Osteoblast (primary cell): Measurements from ENCODE around the gene DYRK4. TPM values are rescaled to one million over a fixed set of nuclear protein-coding genes. Genes with fewer than 3 reads are reported as not detected.

Experiments
- DNase-seq: peaks from one replicate; pipeline ENCODE4 v3.0.0; 2011; ENCODE audit warnings: low spot score, mixed read lengths; ENCODE audit not compliant: insufficient read length; ENCODE audit errors: missing footprints
- H2AFZ ChIP-seq: 2 replicates; pipeline ENCODE4 v1.6.0; 2011; ENCODE audit warnings: mild to moderate bottlenecking, low read length
- H3K27ac ChIP-seq: 2 replicates; pipeline ENCODE4 v1.5.1; 2011; ENCODE audit warnings: mild to moderate bottlenecking, low read depth, low read length, moderate library complexity
- H3K27me3 ChIP-seq: 2 replicates; pipeline ENCODE4 v1.6.0; 2012; ENCODE audit warnings: mild to moderate bottlenecking, control low read depth, inconsistent platforms, low read length, moderate library complexity; ENCODE audit not compliant: insufficient read depth
- H3K36me3 ChIP-seq: 2 replicates; pipeline ENCODE4 v1.5.1; 2011; ENCODE audit warnings: mild to moderate bottlenecking, low read length, control low read depth, moderate library complexity; ENCODE audit not compliant: insufficient read depth
- H3K4me1 ChIP-seq: 2 replicates; pipeline ENCODE4 v1.5.1; 2011; ENCODE audit warnings: mild to moderate bottlenecking, low read length, control low read depth, moderate library complexity; ENCODE audit not compliant: insufficient read depth
- H3K4me2 ChIP-seq: 2 replicates; pipeline ENCODE4 v1.6.0; 2011; ENCODE audit warnings: mild to moderate bottlenecking, low read length; ENCODE audit not compliant: insufficient read depth
- H3K4me3 ChIP-seq: fragments of 200-600 bp; sonication (generic); 3 replicates; pipeline ENCODE4 v1.5.1; 2012; ENCODE audit warnings: mild to moderate bottlenecking, low read length, inconsistent platforms; ENCODE audit not compliant: insufficient read depth
- H3K79me2 ChIP-seq: 2 replicates; pipeline ENCODE4 v1.6.0; 2012; ENCODE audit warnings: mild to moderate bottlenecking, low read length, control low read depth, inconsistent platforms; ENCODE audit not compliant: insufficient read depth
- H3K9me3 ChIP-seq: 2 replicates; pipeline ENCODE4 v1.5.1; 2011; ENCODE audit warnings: low read depth, low read length, control low read depth
- H4K20me1 ChIP-seq: 2 replicates; pipeline ENCODE4 v1.6.0; 2012; ENCODE audit warnings: mild to moderate bottlenecking, low read length, control low read depth; ENCODE audit not compliant: insufficient read depth
- CTCF ChIP-seq: IDR thresholded peaks from 2 replicates; pipeline ENCODE4 v1.5.1; 2011; ENCODE audit warnings: mild to moderate bottlenecking, low read depth, low read length, moderate library complexity; ENCODE audit errors: extremely low read depth
- total RNA-seq: library from RNA; depleted of rRNA; stranded (reverse); fragments of >200 nt; gene quantifications from 2 replicates; pipeline ENCODE4 v1.2.3, GENCODE V29; 2012

The DYRK4 gene
- total RNA-seq, 1 donor: 27.1 TPM

- Histone ChIP-seq H3K27ac (no peak overlapping the region), H3K4me2 (no peak overlapping the region), H4K20me1 (no peaks in the 10 kb centered on the region), H3K27me3 (peaks cover 2% of the 10 kb centered on the region), H3K4me1 (no peaks in the 10 kb centered on the region), H3K9me3 (no peaks in the 10 kb centered on the region), H3K4me3 (no peak overlapping the region), H3K79me2 (no peaks in the 10 kb centered on the region), H2AFZ (no peak overlapping the region), H3K36me3 (no peaks in the 10 kb centered on the region)
- no peak for TF ChIP-seq CTCF
- no peak for DNase-seq
Measured at GRCh38 chr12:4584281-4584680, 22.3 kb downstream of the DYRK4 start.

- Histone ChIP-seq H3K79me2 (no peaks in the 10 kb centered on the region), H3K27ac (no peak overlapping the region), H2AFZ (no peak overlapping the region), H3K9me3 (no peaks in the 10 kb centered on the region), H3K4me1 (no peaks in the 10 kb centered on the region), H3K4me2 (no peak overlapping the region), H3K36me3 (no peaks in the 10 kb centered on the region), H3K4me3 (no peak overlapping the region), H4K20me1 (no peaks in the 10 kb centered on the region), H3K27me3 (peaks cover 2% of the 10 kb centered on the region)
- TF ChIP-seq CTCF: no peak
- no peak for DNase-seq
Measured at GRCh38 chr12:4584896-4585295, 22.9 kb downstream of the DYRK4 start.

GRCh38 chr12:4586500-4586899 lies 24.5 kb downstream of the DYRK4 start:
- Histone ChIP-seq H4K20me1 (no peaks in the 10 kb centered on the region), H3K4me3 (no peak overlapping the region), H3K4me1 (no peaks in the 10 kb centered on the region), H2AFZ (no peak overlapping the region), H3K4me2 (no peak overlapping the region), H3K27me3 (peaks cover 7% of the 10 kb centered on the region), H3K36me3 (no peaks in the 10 kb centered on the region), H3K27ac (no peak overlapping the region), H3K79me2 (no peaks in the 10 kb centered on the region), H3K9me3 (no peaks in the 10 kb centered on the region)
- DNase-seq: no peak
- no peak for TF ChIP-seq CTCF

- Histone ChIP-seq H3K4me1 (no peaks in the 10 kb centered on the region), H4K20me1 (no peaks in the 10 kb centered on the region), H2AFZ (no peak overlapping the region), H3K4me3 (no peak overlapping the region), H3K4me2 (no peak overlapping the region), H3K27me3 (peaks cover 12% of the 10 kb centered on the region), H3K9me3 (no peaks in the 10 kb centered on the region), H3K79me2 (no peaks in the 10 kb centered on the region), H3K36me3 (no peaks in the 10 kb centered on the region), H3K27ac (no peak overlapping the region)
- TF ChIP-seq CTCF: no peak
- no peak for DNase-seq
Measured at GRCh38 chr12:4587108-4587507, 25.1 kb downstream of the DYRK4 start.
